ENCODE data around the gene LCE2D. TPM values are rescaled to one million over a fixed set of nuclear protein-coding genes. Genes with fewer than 3 reads are reported as not detected.
"Not testable (repeated sequence)": the region's sequence is repeated elsewhere in the genome, so short reads cannot be mapped to it uniquely, and the experiment has no call there.

LCE2D gene
- not detected for total RNA-seq
- long read RNA-seq, result 0 reads

- DNase-seq (ENCODE audit: missing footprints) (no peak), ATAC-seq (no peak)
- intact Hi-C loops (cut with DNase I), result no loop called here
Observed at GRCh38 chr1:152663098-152663497, at the start of gene LCE2D. Gene LCE2D, plus strand, starts transcription at chr1:152663380. Its CDS starts 726 bp downstream, at chr1:152664106.

- intact Hi-C loops (cut with DNase I), result no loop called here
- no peak for DNase-seq (ENCODE audit: missing footprints)
- ATAC-seq, result no peak
Observed at GRCh38 chr1:152613511-152613910, 49.7 kb upstream of the LCE2D start, which contains the start of gene LCE3B. Gene LCE3B, plus strand, starts transcription at chr1:152613811. Its CDS starts 0 bp downstream, at chr1:152613811.

GRCh38 chr1:152621993-152622392 lies 41.2 kb upstream of the LCE2D start:
- no peak for DNase-seq (ENCODE audit: missing footprints)

GRCh38 chr1:152622803-152623202 lies 40.4 kb upstream of the LCE2D start, which contains the start of gene LCE3A:
Gene LCE3A, minus strand, starts transcription at chr1:152623103. Its CDS starts 0 bp downstream, at chr1:152623103.
- intact Hi-C loops (cut with DNase I), result no loop called here
- no peak for DNase-seq (ENCODE audit: missing footprints)
- no peak for ATAC-seq

More at GRCh38 chr1:152621993-152622392, 41.2 kb upstream of the LCE2D start:
- ATAC-seq, result no peak
- intact Hi-C loops (cut with DNase I), result no loop called here

- ATAC-seq (no peak), DNase-seq (ENCODE audit: missing footprints) (no peak)
- intact Hi-C loops (cut with DNase I), result no loop called here
Observed at GRCh38 chr1:152623203-152623844, 39.9 kb upstream of the LCE2D start.

GRCh38 chr1:152626744-152627143 lies 36.4 kb upstream of the LCE2D start:
- ATAC-seq, result no peak
- intact Hi-C loops (cut with DNase I), result no loop called here
- DNase-seq (ENCODE audit: missing footprints), result no peak

- ATAC-seq (no peak), DNase-seq (ENCODE audit: missing footprints) (no peak)
- intact Hi-C loops (cut with DNase I), result no loop called here
Observed at GRCh38 chr1:152630596-152630995, 32.6 kb upstream of the LCE2D start.

GRCh38 chr1:152640351-152640750 lies 22.8 kb upstream of the LCE2D start:
- ATAC-seq, result no peak
- intact Hi-C loops (cut with DNase I), result no loop called here

GRCh38 chr1:152643945-152644344 lies 19.2 kb upstream of the LCE2D start:
- ATAC-seq, result no peak
- intact Hi-C loops (cut with DNase I), result no loop called here
- no peak for DNase-seq (ENCODE audit: missing footprints)

More at GRCh38 chr1:152640351-152640750, 22.8 kb upstream of the LCE2D start:
- no peak for DNase-seq (ENCODE audit: missing footprints)

GRCh38 chr1:152645146-152645545 lies 18.0 kb upstream of the LCE2D start:
- intact Hi-C loops (cut with DNase I), result no loop called here
- no peak for DNase-seq (ENCODE audit: missing footprints)
- no peak for ATAC-seq

- intact Hi-C loops (cut with DNase I), result no loop called here
- no peak for DNase-seq (ENCODE audit: missing footprints)
- no peak for ATAC-seq
Observed at GRCh38 chr1:152646656-152647055, 16.5 kb upstream of the LCE2D start.

GRCh38 chr1:152654110-152654509 lies 9.1 kb upstream of the LCE2D start:
- ATAC-seq (no peak), DNase-seq (ENCODE audit: missing footprints) (no peak)
- intact Hi-C loops (cut with DNase I), result no loop called here

- intact Hi-C loops (cut with DNase I), result no loop called here
- DNase-seq (ENCODE audit: missing footprints) (no peak), ATAC-seq (no peak)
Observed at GRCh38 chr1:152656459-152656858, 6.7 kb upstream of the LCE2D start.

GRCh38 chr1:152657677-152658076 lies 5.5 kb upstream of the LCE2D start:
- DNase-seq (ENCODE audit: missing footprints) (no peak), ATAC-seq (no peak)
- intact Hi-C loops (cut with DNase I), result no loop called here

- DNase-seq (ENCODE audit: missing footprints) (no peak), ATAC-seq (no peak)
- intact Hi-C loops (cut with DNase I), result no loop called here
Observed at GRCh38 chr1:152658649-152659048, 4.5 kb upstream of the LCE2D start.

GRCh38 chr1:152666171-152666570 lies 3.0 kb downstream of the LCE2D start:
- DNase-seq (ENCODE audit: missing footprints); intact Hi-C loops (cut with DNase I); ATAC-seq: not testable (repeated sequence)

GRCh38 chr1:152667648-152668047 lies 4.5 kb downstream of the LCE2D start:
- intact Hi-C loops (cut with DNase I), result no loop called here
- ATAC-seq, result no peak
- no peak for DNase-seq (ENCODE audit: missing footprints)

- DNase-seq (ENCODE audit: missing footprints) (no peak), ATAC-seq (no peak)
- intact Hi-C loops (cut with DNase I), result no loop called here
Observed at GRCh38 chr1:152673016-152673415, 9.8 kb downstream of the LCE2D start.

GRCh38 chr1:152674983-152675382 lies 11.8 kb downstream of the LCE2D start, which contains the start of gene LCE2C:
Gene LCE2C, plus strand, starts transcription at chr1:152675279. Its CDS starts 737 bp downstream, at chr1:152676016.
- ATAC-seq; intact Hi-C loops (cut with DNase I): not testable (repeated sequence)

GRCh38 chr1:152679459-152679858 lies 16.3 kb downstream of the LCE2D start:
- no peak for DNase-seq (ENCODE audit: missing footprints)
- ATAC-seq, result peak; percentile 65
- intact Hi-C loops (cut with DNase I), result no loop called here

More at GRCh38 chr1:152674983-152675382, 11.8 kb downstream of the LCE2D start, which contains the start of gene LCE2C:
- DNase-seq (ENCODE audit: missing footprints), result not testable (repeated sequence)
